Testis (tissue), 2 donors: Measurements from ENCODE around the gene SSPN.

ENCODE experiments used
- CTCF ChIP-seq, 3 experiments: fragments of 450-650 bp in 2 of 3; fragments of 200-600 bp in 1 of 3; sonication (generic) in 1 of 3; IDR thresholded peaks; one replicate each; pipeline ENCODE4 v1.5.1; 2016 to 2019; ENCODE audit warnings: antibody characterized with exemption in 3 of 3, mild to moderate bottlenecking in 2 of 3, moderate library complexity in 1 of 3
- POLR2A ChIP-seq: fragments of 450-650 bp; IDR thresholded peaks from one replicate; pipeline ENCODE4 v1.6.1; 2017; ENCODE audit warnings: antibody characterized with exemption, mild to moderate bottlenecking, moderate library complexity

DNA sequence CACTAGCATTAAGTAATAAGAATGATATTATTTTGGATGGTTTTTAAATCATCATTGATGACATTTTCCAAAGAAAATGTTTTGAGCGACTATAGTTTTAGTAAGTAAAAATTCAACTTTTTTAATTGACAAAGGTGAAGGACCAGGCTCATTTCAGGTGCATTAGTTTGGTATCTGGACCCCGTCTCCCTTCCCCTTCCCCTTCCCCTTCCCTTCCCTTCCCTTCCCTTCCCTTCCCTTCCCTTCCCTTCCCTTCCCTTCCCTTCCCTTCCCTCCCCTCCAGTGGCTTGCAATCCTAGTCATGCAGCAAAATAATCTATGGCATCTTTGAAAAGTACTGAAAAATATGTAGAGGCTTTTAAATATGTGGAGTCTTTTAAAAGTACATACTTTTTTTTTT lies 13.0 kb upstream of the SSPN start:
- TF ChIP-seq CTCF (IDR thresholded peaks at IDR 0.05): no peak
- TF ChIP-seq POLR2A: no peak
